ENCODE data around the gene CPA4.

Gene CPA4

GRCh38 chr7:130349911-130350782, 57.2 kb downstream of the CPA4 start:
- no peak for DNase-seq

GRCh38 chr7:130350945-130351790, 58.2 kb downstream of the CPA4 start:
- DNase-seq, result no peak

GRCh38 chr7:130351791-130352090, 58.8 kb downstream of the CPA4 start:
- DNase-seq, result no peak

GRCh38 chr7:130352194-130353074, 59.5 kb downstream of the CPA4 start:
- no peak for DNase-seq

DNA sequence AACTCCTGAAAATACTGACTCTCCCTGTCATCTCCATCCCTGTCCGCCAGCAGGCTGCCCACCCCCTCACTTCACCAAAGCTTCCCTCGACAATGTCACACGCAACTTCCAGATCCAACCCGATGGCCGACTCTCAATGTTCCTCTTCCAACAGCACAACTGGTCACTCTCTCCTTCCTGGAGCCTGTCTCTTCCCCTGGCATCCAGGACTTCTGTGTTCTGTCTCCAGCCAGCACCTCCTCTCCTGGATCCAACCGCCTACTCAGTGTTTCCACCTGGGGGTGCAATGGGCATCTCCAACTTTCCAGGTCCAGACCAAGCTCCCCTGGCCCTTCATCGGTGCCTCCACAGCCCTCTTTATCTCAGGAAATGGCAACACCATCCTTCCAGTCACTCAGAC, 60.2 kb downstream of the CPA4 start:
- DNase-seq, result no peak

- no peak for DNase-seq
Observed at GRCh38 chr7:130356121-130356875, 63.3 kb downstream of the CPA4 start.

DNA sequence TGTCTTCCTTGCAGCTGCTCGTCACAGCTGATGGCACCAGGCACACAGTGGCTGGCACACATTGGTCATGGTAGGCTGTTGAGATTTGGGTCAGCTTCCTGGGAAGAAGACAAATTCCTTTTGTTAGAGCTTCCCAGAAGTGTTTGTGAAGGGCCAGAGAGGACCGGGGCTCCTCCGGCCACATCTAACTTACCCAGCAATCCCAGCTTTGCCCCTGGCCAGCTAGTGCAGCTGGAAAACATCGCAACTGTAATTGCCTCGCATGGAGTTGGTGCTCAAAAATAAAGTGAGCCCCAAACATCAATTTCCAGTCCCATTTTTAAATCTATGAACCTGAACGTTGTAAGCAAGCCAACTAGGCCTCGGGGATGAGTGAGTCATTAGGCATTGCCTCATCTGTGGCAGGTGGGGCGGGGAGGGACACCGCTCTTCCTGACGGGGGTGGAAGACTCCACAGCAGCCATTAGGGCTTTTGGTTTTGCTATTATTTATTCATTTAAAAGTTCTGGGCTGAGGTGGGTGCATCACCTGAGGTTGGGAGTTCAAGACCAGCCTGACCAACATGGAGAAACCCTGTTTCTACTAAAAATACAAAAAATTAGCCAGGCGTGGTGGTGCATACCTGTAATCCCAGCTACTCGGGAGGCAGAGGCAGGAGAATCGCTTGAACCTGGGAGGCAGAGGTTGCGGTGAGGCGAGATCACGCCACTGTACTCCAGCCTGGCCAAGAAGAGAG, 64.1 kb downstream of the CPA4 start:
- DNase-seq, result no peak

GRCh38 chr7:130358471-130358870, 65.5 kb downstream of the CPA4 start:
- no peak for DNase-seq

DNA sequence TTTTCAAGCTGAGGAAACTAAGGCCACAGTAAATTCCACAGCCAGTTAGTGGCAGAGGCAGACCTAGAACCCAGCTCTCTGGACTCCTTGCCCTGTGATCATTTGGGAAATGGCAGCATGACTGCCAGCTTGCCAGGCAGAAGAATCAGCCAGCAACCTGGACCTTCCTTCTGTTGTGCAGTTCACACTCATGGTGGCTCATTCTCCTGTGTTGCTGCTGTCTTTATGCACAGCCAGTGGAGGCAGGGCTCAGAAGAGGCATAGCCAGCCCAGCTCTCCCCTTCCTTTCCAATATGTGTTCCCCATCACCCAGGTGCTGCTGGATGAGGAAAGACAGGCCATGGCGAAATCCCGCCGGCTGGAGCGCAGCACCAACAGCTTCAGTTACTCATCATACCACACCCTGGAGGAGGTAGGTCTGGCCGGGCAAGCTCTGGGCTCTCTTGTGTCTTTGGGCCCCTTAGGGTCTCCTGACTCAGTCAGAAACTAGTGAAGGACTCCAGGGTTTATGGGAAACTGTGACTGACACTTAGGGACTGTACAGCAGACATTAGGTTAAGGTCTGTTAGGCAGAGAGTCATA, 66.4 kb downstream of the CPA4 start:
- DNase-seq, result no peak

- no peak for DNase-seq
Observed at GRCh38 chr7:130360518-130360917, 67.6 kb downstream of the CPA4 start.

DNA sequence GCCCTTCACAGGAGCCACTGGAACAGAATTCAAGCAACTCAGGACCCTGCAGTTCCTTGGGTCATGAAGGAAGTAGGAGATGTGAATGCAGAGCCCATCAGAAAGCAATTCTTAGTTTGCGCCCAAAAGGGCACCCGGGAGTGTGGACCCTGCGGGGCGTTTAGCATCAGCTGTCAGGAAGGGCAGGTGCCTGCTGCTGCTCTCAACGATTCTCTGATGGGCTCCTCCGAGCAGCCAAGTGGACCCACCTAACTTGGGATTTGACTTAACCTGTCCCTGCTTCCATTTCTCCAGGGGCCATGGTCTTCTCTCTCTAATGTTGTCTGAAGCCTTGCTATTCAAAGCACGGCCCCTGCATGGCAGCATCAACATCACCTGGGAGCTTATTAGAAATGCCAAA, 68.7 kb downstream of the CPA4 start:
- no peak for DNase-seq

DNA sequence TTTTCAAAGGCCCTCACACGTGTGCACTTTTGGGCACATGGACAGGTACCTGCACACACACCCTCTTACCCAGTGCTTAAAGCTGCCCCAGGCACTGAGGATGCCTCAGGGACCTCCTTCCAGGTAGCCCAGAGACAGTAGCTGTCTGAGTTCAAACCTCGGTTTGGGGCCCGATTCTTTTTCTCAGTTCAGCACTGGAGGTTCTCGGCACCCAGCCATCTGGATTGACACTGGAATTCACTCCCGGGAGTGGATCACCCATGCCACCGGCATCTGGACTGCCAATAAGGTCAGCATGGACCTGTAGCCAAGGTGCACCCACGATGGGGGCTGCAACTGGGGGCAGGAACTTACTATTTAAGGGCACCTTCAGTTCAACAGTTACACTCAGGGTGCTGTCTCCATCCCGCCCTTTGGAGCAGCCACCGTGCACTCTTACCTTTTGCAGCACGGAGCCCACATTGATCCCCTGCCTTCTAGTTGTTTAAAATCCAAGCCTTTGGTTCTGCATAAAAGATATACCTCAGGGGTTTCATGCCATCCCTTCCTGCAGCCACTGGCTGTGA, 69.4 kb downstream of the CPA4 start:
- DNase-seq, result no peak

DNA sequence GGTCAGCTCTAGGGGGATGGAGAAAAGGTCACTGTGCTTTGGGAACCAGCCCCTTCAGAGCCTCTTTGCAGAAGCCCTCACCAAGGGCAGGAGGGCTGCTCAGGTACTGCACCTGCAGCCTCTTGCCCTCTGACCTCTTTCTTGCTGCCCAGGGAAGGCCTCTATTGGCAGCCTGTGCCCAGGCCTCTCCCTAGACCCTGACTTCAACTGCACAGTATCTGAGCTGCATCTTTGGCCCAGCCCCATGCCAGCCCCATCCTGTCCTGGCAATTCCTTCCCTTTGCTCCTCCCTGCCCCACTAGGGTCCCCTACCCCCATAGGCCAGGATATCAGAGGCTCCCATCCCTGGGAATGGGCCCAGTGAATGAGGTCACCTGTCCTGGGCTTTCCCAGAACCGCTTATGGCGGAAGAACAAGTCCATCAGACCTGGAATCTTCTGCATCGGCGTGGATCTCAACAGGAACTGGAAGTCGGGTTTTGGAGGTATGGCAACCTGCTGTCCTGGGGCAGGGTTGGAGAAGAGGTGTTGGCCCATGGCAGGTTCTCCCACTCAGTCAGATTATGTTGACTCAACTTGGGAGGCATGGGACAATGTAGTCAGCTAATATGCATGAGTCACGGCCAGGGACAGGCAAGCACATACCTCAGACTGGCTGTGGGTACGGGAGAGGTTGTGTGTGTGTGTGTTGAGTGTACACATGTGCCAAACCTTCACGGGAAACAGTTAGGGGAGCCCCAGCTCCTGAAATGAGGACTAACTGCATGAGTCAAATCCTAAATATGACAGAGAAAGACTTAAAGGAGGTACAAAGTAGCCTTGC, 70.3 kb downstream of the CPA4 start:
- DNase-seq, result no peak

DNA sequence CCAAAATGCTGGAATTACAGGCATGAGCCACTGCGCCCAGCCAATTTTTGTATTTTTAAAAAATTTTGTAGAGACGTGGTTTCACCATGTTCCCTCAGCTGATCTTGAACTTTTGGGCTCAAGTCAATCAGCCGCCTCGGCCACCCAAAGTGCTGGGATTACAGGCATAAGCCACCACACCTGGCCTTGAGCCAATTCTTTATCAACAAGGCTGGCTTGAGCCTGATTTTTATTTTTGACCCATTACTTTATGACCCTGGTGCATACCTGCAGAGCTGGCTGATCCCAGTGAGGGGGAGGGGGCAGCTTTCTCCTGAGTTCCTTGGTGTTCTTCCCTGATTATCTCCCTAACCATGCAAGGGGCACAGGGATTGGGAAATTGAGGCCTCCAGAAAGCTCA, 71.5 kb downstream of the CPA4 start:
- DNase-seq, result no peak

DNA sequence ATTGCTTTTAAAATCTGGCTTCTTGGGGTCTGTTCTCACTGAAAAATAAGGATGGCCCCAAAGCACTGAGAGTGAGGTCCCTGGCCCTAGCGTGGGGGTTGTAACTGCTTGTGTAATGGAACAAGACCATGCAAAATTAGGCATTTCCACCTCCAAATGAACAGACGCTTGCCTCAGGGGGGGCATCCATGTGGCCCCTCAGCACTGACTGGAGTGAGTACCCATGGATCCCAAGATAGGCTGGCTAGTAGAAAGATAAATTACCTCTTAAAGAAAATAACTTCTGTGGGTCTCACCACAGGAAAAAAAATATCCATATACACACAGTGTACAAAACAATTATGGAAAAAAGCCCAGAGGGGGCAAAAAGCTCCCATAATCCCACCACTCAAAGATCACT, 72.1 kb downstream of the CPA4 start:
- no peak for DNase-seq

- no peak for DNase-seq
Observed at GRCh38 chr7:130365511-130366441, 72.8 kb downstream of the CPA4 start.

- DNase-seq, result no peak
Observed at GRCh38 chr7:130366564-130366963, 73.6 kb downstream of the CPA4 start.

DNA sequence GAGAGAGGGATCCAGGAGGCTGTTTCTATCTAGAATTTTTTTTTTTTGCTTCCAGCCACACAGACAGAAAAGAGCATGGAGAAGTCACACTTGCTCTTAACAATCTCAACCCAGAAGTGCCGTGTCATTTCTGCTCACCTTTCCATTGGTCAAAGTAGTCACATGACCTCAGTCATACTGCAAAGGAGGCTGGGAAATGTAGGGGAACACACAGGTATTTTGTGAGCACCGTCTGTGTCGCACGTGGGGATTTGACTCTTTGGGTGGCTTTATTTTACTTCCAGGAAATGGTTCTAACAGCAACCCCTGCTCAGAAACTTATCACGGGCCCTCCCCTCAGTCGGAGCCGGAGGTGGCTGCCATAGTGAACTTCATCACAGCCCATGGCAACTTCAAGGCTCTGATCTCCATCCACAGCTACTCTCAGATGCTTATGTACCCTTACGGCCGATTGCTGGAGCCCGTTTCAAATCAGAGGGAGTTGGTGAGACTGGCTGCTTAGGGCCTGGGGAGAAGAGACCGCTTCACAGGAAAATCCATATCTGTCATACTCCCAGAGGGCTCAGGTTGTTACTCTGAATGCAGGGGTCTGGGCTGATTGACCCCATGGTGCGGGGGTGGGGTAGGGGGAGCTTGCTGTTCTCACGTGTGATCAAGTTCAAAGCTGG, 74.3 kb downstream of the CPA4 start:
- peak; percentile 64 for DNase-seq

Data from activated CD8-positive, alpha-beta memory T cell treated with anti-CD3 and anti-CD28 coated beads for 24 hours (primary cell).